Thyroid gland (tissue), 4 donors: Measurements from ENCODE around the gene CLCNKA.
"Not testable (repeated sequence)": the region's sequence is repeated elsewhere in the genome, so short reads cannot be mapped to it uniquely, and the experiment has no call there.

ENCODE experiments used
- CTCF ChIP-seq, 6 experiments: fragments of 200-600 bp in 3 of 6; fragments of 450-650 bp in 3 of 6; sonication (generic) in 3 of 6; IDR thresholded peaks; one replicate each; pipeline ENCODE4 v1.5.1; 2016 to 2019; ENCODE audit warnings: antibody characterized with exemption in 6 of 6, mild to moderate bottlenecking in 2 of 6, inconsistent platforms in 1 of 6, moderate library complexity in 1 of 6
- POLR2A ChIP-seq, 2 donors: fragments of 450-650 bp; IDR thresholded peaks; one replicate each; pipeline ENCODE4 v1.6.1; 2017; ENCODE audit warnings: antibody characterized with exemption in 2 of 2, mild to moderate bottlenecking in 2 of 2, moderate library complexity in 1 of 2

GRCh38 chr1:16062687-16063075, 40.8 kb downstream of the CLCNKA start:
- not testable (repeated sequence) for TF ChIP-seq CTCF, POLR2A (IDR thresholded peaks at IDR 0.05)
